GM12891 (cell line): ENCODE measurements around the gene ARHGAP26.

Source experiments
- PAX5 ChIP-seq: IDR thresholded peaks from 2 replicates; pipeline ENCODE4 v1.6.1; 2011; ENCODE audit warnings: low read length, moderate library complexity, mild to moderate bottlenecking; ENCODE audit not compliant: insufficient read depth, severe bottlenecking
- POLR2A ChIP-seq: IDR thresholded peaks from 2 replicates; pipeline ENCODE4 v1.6.1; 2011; ENCODE audit warnings: low read depth, low read length, control low read depth
- POLR2AphosphoS5 ChIP-seq: IDR thresholded peaks from 2 replicates; pipeline ENCODE4 v1.6.1; 2011; ENCODE audit warnings: low read depth, low read length, control low read depth
- SPI1 ChIP-seq: IDR thresholded peaks from 2 replicates; pipeline ENCODE4 v1.6.1; 2011; ENCODE audit warnings: low read depth, low read length, control low read depth

DNA sequence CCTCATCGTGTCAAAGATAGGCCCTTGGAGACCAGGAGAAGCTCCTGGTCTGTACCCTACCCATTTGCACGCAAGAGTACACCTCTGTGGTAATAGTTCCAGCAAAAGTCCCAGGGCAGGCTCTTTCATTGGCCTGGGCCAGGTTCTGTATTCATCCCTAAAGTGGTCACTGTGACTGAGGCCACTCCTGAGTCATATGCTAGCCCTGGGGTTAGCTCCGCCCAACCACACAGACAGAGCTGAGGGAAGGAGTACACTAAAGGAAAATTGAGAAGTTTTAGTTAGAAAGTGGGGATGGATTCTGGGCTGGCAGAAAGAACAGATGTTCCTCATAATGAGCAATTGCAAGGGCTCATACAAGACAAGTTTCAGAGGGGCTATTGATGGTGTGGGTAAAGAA lies 206.7 kb downstream of the ARHGAP26 start:
- TF ChIP-seq POLR2AphosphoS5 (no peak), POLR2A (no peak), PAX5 (no peak), SPI1 (no peak)
